ENCODE data around the gene CACNB2. TPM values are rescaled to one million over a fixed set of nuclear protein-coding genes. Genes with fewer than 3 reads are reported as not detected.

The CACNB2 gene
- polyA plus RNA-seq, 2 of the 4 experiments (the other 2 are of a cell fraction), result not detected

DNA sequence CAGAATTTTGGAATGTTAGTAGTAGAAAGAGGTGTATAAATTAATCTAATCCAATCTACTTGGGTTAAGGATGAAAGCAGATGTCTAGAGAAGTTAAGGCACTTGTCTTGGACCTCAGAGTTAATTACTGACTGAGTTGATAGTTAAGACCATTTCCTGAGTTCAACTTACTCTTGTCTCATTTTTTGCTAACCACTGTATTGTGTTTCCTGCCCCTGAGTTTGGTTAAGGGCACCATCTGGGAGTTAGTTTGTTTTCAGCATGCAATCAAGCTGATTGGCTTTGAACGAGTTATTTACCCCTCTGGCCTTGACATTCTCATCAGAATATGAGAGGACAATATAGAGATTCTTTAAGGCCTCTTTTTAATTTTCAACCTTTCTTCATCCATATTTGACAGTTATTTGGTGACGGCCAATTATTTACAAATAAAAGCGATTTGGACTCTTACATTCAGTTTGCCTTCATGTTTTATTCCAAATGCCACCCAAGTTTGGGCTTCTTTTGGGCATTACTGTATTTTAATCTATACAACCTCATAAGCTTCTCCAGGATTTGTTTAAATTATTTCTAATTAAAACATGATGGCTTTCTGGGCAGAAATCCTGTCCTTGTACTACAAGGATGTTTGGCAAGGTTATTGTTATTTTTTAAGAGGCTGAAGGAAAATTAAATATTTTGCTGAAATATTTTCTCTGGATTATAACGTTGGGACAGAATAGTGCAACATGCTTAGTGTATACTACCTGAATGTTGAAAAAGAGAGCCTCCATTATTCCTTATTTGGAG, 225.0 kb downstream of the CACNB2 start:
- H3K4me2 ChIP-seq, result no peak overlapping the region
- TF ChIP-seq, protein P1, sequence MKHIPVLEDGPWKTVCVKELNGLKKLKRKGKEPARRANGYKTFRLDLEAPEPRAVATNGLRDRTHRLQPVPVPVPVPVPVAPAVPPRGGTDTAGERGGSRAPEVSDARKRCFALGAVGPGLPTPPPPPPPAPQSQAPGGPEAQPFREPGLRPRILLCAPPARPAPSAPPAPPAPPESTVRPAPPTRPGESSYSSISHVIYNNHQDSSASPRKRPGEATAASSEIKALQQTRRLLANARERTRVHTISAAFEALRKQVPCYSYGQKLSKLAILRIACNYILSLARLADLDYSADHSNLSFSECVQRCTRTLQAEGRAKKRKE (CRISPR knock-in tag; IDR thresholded peaks at IDR 0.05; ENCODE audit: low read depth), result no peak
- TF ChIP-seq, protein P2, sequence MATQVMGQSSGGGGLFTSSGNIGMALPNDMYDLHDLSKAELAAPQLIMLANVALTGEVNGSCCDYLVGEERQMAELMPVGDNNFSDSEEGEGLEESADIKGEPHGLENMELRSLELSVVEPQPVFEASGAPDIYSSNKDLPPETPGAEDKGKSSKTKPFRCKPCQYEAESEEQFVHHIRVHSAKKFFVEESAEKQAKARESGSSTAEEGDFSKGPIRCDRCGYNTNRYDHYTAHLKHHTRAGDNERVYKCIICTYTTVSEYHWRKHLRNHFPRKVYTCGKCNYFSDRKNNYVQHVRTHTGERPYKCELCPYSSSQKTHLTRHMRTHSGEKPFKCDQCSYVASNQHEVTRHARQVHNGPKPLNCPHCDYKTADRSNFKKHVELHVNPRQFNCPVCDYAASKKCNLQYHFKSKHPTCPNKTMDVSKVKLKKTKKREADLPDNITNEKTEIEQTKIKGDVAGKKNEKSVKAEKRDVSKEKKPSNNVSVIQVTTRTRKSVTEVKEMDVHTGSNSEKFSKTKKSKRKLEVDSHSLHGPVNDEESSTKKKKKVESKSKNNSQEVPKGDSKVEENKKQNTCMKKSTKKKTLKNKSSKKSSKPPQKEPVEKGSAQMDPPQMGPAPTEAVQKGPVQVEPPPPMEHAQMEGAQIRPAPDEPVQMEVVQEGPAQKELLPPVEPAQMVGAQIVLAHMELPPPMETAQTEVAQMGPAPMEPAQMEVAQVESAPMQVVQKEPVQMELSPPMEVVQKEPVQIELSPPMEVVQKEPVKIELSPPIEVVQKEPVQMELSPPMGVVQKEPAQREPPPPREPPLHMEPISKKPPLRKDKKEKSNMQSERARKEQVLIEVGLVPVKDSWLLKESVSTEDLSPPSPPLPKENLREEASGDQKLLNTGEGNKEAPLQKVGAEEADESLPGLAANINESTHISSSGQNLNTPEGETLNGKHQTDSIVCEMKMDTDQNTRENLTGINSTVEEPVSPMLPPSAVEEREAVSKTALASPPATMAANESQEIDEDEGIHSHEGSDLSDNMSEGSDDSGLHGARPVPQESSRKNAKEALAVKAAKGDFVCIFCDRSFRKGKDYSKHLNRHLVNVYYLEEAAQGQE (IDR thresholded peaks at IDR 0.05), result no peak
- 44% methylated on average over 4 of the region's 4 CpGs for WGBS (ENCODE audit: missing lambda C conversion rate)
- no peak overlapping the region for H3K27ac ChIP-seq
- ChIA-PET POLR2A (no interaction called here), CTCF (no interaction called here)
- H3K4me3 ChIP-seq, result no peak overlapping the region
- FAIRE-seq (no peak), ATAC-seq (no peak), DNase-seq (ENCODE audit: low read depth in 1 of 2, low spot score in 1 of 2) (no peak)
- H3K4me1 ChIP-seq, result no peaks in the 10 kb centered on the region
- no peaks in the 10 kb centered on the region for H3K9me3 ChIP-seq

DNA sequence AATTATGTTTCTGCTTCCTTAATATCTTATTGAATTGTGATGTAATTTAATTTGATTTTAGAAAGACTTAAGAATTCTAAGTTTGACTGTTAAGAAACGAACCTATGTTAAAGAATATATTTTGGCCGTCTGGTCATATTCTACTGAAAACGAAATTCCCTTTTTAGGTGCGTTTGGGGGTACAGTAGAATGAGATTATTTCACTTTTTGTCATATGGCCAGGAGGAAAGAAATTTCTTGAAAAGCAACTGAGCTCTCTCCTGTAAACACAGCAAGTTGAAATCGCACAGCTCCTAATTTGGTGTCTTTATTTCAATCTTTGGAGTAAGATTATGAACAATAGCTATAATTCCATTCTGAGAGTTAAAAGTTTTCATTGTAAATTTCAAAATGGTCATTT, 227.6 kb downstream of the CACNB2 start:
- 50% methylated on average over 5 of the region's 5 CpGs for WGBS (ENCODE audit: missing lambda C conversion rate)
- ChIA-PET POLR2A (no interaction called here), CTCF (interaction anchor here (1.2 kb wide), 1 partner anchor 13 kb away, joined by 3 read pairs; no protein-coding TSS in a partner anchor)
- Histone ChIP-seq H3K4me2 (no peak overlapping the region), H3K4me3 (no peak overlapping the region), H3K9me3 (no peaks in the 10 kb centered on the region), H3K27ac (no peak overlapping the region), H3K4me1 (no peaks in the 10 kb centered on the region)
- FAIRE-seq (no peak), ATAC-seq (no peak), DNase-seq (ENCODE audit: low read depth in 1 of 2, low spot score in 1 of 2) (no peak)
- TF ChIP-seq, protein P3, sequence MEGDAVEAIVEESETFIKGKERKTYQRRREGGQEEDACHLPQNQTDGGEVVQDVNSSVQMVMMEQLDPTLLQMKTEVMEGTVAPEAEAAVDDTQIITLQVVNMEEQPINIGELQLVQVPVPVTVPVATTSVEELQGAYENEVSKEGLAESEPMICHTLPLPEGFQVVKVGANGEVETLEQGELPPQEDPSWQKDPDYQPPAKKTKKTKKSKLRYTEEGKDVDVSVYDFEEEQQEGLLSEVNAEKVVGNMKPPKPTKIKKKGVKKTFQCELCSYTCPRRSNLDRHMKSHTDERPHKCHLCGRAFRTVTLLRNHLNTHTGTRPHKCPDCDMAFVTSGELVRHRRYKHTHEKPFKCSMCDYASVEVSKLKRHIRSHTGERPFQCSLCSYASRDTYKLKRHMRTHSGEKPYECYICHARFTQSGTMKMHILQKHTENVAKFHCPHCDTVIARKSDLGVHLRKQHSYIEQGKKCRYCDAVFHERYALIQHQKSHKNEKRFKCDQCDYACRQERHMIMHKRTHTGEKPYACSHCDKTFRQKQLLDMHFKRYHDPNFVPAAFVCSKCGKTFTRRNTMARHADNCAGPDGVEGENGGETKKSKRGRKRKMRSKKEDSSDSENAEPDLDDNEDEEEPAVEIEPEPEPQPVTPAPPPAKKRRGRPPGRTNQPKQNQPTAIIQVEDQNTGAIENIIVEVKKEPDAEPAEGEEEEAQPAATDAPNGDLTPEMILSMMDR (IDR thresholded peaks at IDR 0.05), result no peak
- peak; percentile 79; the same call in 1 of the 2 replicates for TF ChIP-seq CBX8 (IDR thresholded peaks at IDR 0.05)

DNA sequence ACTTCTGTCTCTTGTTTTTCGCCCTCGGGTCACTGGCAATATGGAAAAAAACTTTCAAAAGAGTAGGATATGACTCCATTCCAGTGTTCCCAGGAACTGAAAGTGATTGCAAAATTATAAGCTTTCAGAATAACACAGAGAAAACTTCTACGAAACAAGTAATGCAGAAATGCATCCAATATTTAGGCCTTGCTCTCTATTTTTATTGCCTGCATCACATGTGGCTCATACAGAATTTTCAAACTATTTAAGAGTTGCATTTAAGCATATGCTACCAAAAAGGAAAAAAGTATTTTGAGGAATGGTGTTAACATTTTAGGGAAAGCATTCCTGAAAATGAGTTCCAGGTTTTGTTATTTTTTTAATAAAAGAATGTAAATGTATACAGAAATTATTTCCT, 228.0 kb downstream of the CACNB2 start:
- TF ChIP-seq, protein P4, sequence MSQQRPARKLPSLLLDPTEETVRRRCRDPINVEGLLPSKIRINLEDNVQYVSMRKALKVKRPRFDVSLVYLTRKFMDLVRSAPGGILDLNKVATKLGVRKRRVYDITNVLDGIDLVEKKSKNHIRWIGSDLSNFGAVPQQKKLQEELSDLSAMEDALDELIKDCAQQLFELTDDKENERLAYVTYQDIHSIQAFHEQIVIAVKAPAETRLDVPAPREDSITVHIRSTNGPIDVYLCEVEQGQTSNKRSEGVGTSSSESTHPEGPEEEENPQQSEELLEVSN (IDR thresholded peaks at IDR 0.05; ENCODE audit: borderline replicate concordance, low read depth), result no peak
- TF ChIP-seq HOXB13 (CRISPR knock-in tag; IDR thresholded peaks at IDR 0.05; ENCODE audit: low read depth) (no peak), EP300 (IDR thresholded peaks at IDR 0.05) (no peak), HOXA7 (CRISPR knock-in tag; IDR thresholded peaks at IDR 0.05) (no peak), GATA3 (IDR thresholded peaks at IDR 0.05; ENCODE audit: borderline replicate concordance) (no peak)
- TF ChIP-seq, protein P3 (IDR thresholded peaks at IDR 0.05), result no peak
- WGBS (ENCODE audit: missing lambda C conversion rate), result 40% methylated on average over 3 of the region's 3 CpGs
- FAIRE-seq, result no peak
- Histone ChIP-seq H3K9me3 (no peaks in the 10 kb centered on the region), H3K27ac (no peak overlapping the region), H3K4me2 (no peak overlapping the region), H3K4me3 (no peak overlapping the region), H3K4me1 (no peaks in the 10 kb centered on the region)
- CTCF ChIA-PET, result interaction anchor here (1.2 kb wide), 1 partner anchor 14 kb away, joined by 3 read pairs; no protein-coding TSS in a partner anchor
- POLR2A ChIA-PET, result no interaction called here
- no peak for DNase-seq (ENCODE audit: low read depth in 1 of 2, low spot score in 1 of 2)
- no peak for ATAC-seq

Measured in A549 (cell line).